Suprapubic skin (tissue), 4 donors: ENCODE measurements around the gene RUNX2. TPM values are rescaled to one million over a fixed set of nuclear protein-coding genes. Genes with fewer than 3 reads are reported as not detected.

ENCODE experiments used
- DNase-seq, 2 donors: peaks; one replicate each; pipeline ENCODE4 v3.0.0-alpha.2; 2019; ENCODE audit warnings: low spot score in 2 of 2
- H3K27ac ChIP-seq: fragments of 200-600 bp; sonication (generic); one replicate; pipeline ENCODE4 v1.5.1; 2019
- H3K27me3 ChIP-seq: fragments of 200-600 bp; sonication (generic); one replicate; pipeline ENCODE4 v1.5.1; 2019
- H3K36me3 ChIP-seq: fragments of 200-600 bp; sonication (generic); one replicate; pipeline ENCODE4 v1.5.1; 2019
- H3K4me1 ChIP-seq: fragments of 200-600 bp; sonication (generic); one replicate; pipeline ENCODE4 v1.5.1; 2019
- H3K4me3 ChIP-seq: fragments of 200-600 bp; sonication (generic); one replicate; pipeline ENCODE4 v1.5.1; 2019; ENCODE audit warnings: mild to moderate bottlenecking
- H3K9me3 ChIP-seq: fragments of 200-600 bp; sonication (generic); one replicate; pipeline ENCODE4 v1.5.1; 2019
- CTCF ChIP-seq, 2 donors: fragments of 200-600 bp in 1 of 2; fragments of 450-650 bp in 1 of 2; sonication (generic) in 1 of 2; IDR thresholded peaks; one replicate each; pipeline ENCODE4 v1.5.1; 2016 to 2019; ENCODE audit warnings: antibody characterized with exemption in 2 of 2, mild to moderate bottlenecking in 1 of 2, moderate library complexity in 1 of 2
- EP300 ChIP-seq: sonication (generic); formaldehyde crosslinking; IDR thresholded peaks from one replicate; pipeline ENCODE4 v1.6.1; 2017; ENCODE audit warnings: antibody characterized with exemption
- POLR2A ChIP-seq, 2 donors: fragments of 450-650 bp; IDR thresholded peaks; one replicate each; pipeline ENCODE4 v1.6.1; 2017; ENCODE audit warnings: antibody characterized with exemption in 2 of 2, mild to moderate bottlenecking in 2 of 2, moderate library complexity in 2 of 2
- POLR2AphosphoS5 ChIP-seq, 3 donors: sonication (generic); formaldehyde crosslinking; IDR thresholded peaks; one replicate each; pipeline ENCODE4 v1.6.1; 2017; ENCODE audit warnings: antibody characterized with exemption in 3 of 3
- WGBS: methylation state at CpG from one replicate; pipeline ENCODE4 v1.1.5; 2018; 5-methylcytosine and 5-hydroxymethylcytosine counted together
- total RNA-seq, 4 donors: library from RNA; depleted of rRNA; stranded (reverse); fragments of >200 nt; gene quantifications; one replicate each; pipeline ENCODE4 v1.1.0, GENCODE V29; 2016

RUNX2 gene
- total RNA-seq, 4 donors from 2014 or later = 2.6 to 5.9 (median 3.1) TPM

- no peaks in the 10 kb centered on the region for H3K27me3 ChIP-seq
- H3K9me3 ChIP-seq = no peaks in the 10 kb centered on the region
- no peak overlapping the region for H3K4me3 ChIP-seq
- no peak for TF ChIP-seq POLR2AphosphoS5 (IDR thresholded peaks at IDR 0.05)
- no peak for TF ChIP-seq EP300
- no peak for TF ChIP-seq CTCF (IDR thresholded peaks at IDR 0.05)
- TF ChIP-seq POLR2A (IDR thresholded peaks at IDR 0.05) = no peak
- H3K36me3 ChIP-seq = no peaks in the 10 kb centered on the region
- 88% methylated on average over 1 of the region's 1 CpG for WGBS
- H3K4me1 ChIP-seq = no peaks in the 10 kb centered on the region
- no peak for DNase-seq
- H3K27ac ChIP-seq = no peak overlapping the region
Observed at GRCh38 chr6:45351667-45352066, 23.5 kb downstream of the RUNX2 start.

GRCh38 chr6:45353654-45354053, 25.5 kb downstream of the RUNX2 start:
- 90% methylated on average over 2 of the region's 2 CpGs for WGBS
- no peak for TF ChIP-seq EP300
- no peak for TF ChIP-seq POLR2A (IDR thresholded peaks at IDR 0.05)
- no peak for TF ChIP-seq POLR2AphosphoS5 (IDR thresholded peaks at IDR 0.05)
- no peak for TF ChIP-seq CTCF (IDR thresholded peaks at IDR 0.05)
- Histone ChIP-seq H3K4me3 (no peak overlapping the region), H3K4me1 (no peaks in the 10 kb centered on the region), H3K27me3 (no peaks in the 10 kb centered on the region), H3K9me3 (no peaks in the 10 kb centered on the region), H3K27ac (no peak overlapping the region), H3K36me3 (no peaks in the 10 kb centered on the region)
- no peak for DNase-seq

GRCh38 chr6:45364466-45364865, 36.3 kb downstream of the RUNX2 start:
- Histone ChIP-seq H3K9me3 (no peaks in the 10 kb centered on the region), H3K27me3 (no peaks in the 10 kb centered on the region), H3K4me3 (no peak overlapping the region), H3K27ac (no peak overlapping the region), H3K36me3 (no peaks in the 10 kb centered on the region), H3K4me1 (no peaks in the 10 kb centered on the region)
- TF ChIP-seq POLR2A (IDR thresholded peaks at IDR 0.05) = no peak
- TF ChIP-seq CTCF (IDR thresholded peaks at IDR 0.05) = no peak
- no peak for TF ChIP-seq POLR2AphosphoS5 (IDR thresholded peaks at IDR 0.05)
- no peak for TF ChIP-seq EP300
- no peak for DNase-seq

DNA sequence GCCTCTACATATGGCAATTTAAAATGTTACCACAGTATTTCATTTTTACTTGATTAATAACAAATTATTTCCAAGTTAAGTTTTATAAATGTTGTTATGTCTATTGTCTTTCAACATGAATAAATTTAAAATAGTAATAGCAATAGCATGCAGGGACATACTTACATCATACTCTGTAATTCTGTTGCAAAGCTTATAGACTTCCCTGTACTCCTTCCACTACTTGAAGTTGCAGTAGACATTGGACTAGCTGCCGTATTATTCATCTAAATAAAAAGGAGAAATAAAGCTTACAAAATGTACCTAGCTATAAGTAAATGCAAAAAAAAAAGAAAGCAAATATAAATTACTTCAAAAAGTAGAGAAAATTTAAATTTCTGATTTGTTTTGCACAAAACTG, 36.9 kb downstream of the RUNX2 start:
- WGBS = 96% methylated on average over 1 of the region's 1 CpG
- DNase-seq = no peak
- no peak overlapping the region for H3K27ac ChIP-seq
- H3K4me1 ChIP-seq = no peaks in the 10 kb centered on the region
- TF ChIP-seq POLR2A (IDR thresholded peaks at IDR 0.05) (no peak), CTCF (IDR thresholded peaks at IDR 0.05) (no peak), EP300 (no peak), POLR2AphosphoS5 (IDR thresholded peaks at IDR 0.05) (no peak)
- no peak overlapping the region for H3K4me3 ChIP-seq
- no peaks in the 10 kb centered on the region for H3K9me3 ChIP-seq
- no peaks in the 10 kb centered on the region for H3K27me3 ChIP-seq
- H3K36me3 ChIP-seq = no peaks in the 10 kb centered on the region

- Histone ChIP-seq H3K27me3 (no peaks in the 10 kb centered on the region), H3K4me3 (no peak overlapping the region), H3K27ac (no peak overlapping the region), H3K36me3 (no peaks in the 10 kb centered on the region), H3K9me3 (no peaks in the 10 kb centered on the region), H3K4me1 (no peaks in the 10 kb centered on the region)
- 97% methylated on average over 1 of the region's 1 CpG for WGBS
- no peak for TF ChIP-seq CTCF (IDR thresholded peaks at IDR 0.05)
- TF ChIP-seq POLR2AphosphoS5 (IDR thresholded peaks at IDR 0.05) = no peak
- no peak for TF ChIP-seq POLR2A (IDR thresholded peaks at IDR 0.05)
- TF ChIP-seq EP300 = no peak
- no peak for DNase-seq
Observed at GRCh38 chr6:45366534-45366933, 38.4 kb downstream of the RUNX2 start.
